Stimulated activated effector memory CD8-positive, alpha-beta T cell treated with anti-CD3 and anti-CD28 coated beads, Interleukin-12 subunit alpha, Interleukin-12 subunit beta, amount 100 ng/mL, for 72 hours (primary cell): ENCODE measurements around the gene TMEM250.

ENCODE experiments used
- ATAC-seq: fragments of 150-1000 bp; cut with Tn5 transposase; 2 replicates; pipeline ENCODE4 v1.10.0; 2021
- DNase-seq, 2 donors: peaks; one replicate each; pipeline ENCODE4 v3.0.0; 2021 to 2022; ENCODE audit warnings: low spot score in 2 of 2
- H3K27ac Mint-ChIP-seq: one replicate; pipeline ENCODE4 v1.8.0; 2022; ENCODE audit warnings: mild to moderate bottlenecking, mixed read lengths
- H3K36me3 Mint-ChIP-seq: one replicate; pipeline ENCODE4 v1.8.0; 2022; ENCODE audit warnings: mild to moderate bottlenecking, mixed read lengths
- H3K4me1 Mint-ChIP-seq: one replicate; pipeline ENCODE4 v1.8.0; 2022; ENCODE audit warnings: mixed read lengths
- H3K4me3 Mint-ChIP-seq: one replicate; pipeline ENCODE4 v1.8.0; 2022; ENCODE audit warnings: mild to moderate bottlenecking, mixed read lengths
- H3K9me3 Mint-ChIP-seq: one replicate; pipeline ENCODE4 v1.8.0; 2022; ENCODE audit warnings: mixed read lengths

The TMEM250 gene

DNA sequence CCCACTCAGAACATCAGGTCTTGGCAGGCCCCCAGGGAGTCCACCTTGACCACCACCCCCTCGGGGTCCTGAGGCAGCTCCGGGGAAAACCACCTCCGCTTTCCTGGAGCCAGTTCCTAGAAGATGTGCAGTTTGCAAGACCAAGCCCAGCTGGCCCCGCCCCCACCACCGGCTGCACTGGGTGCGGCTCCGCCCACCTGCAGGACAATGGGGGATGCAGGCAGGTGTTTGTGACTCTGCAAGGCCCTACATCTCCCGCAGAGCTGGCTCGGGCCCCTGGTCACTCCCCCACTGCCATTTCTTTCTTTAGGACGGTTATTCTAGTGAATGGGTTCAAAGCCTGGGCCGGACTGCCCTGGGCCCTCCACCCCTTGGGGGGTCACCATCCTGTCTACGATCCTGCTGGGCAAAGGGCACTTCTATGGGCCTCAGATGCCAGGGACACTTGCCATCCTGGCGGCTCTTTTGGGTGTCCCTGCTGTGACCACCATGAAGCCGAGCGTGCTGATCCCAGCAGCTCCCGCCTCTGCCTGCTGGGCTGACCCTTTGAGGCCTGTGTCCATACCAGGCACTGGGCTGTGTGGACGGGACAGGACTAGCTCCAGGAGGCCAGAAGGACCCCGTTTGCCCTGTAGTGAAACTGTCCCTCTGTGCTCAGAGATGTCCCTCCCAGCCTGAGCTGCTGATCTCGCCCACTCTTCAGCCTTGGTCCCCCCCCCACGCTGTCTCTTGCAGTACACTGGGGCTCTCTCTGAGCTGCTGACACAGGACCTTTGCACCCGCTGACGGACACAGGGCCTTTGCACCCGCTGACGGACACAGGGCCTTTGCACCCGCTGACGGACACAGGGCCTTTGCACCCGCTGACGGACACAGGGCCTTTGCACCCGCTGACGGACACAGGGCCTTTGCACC lies 17.7 kb downstream of the TMEM250 start:
- no peak for DNase-seq
- no peak for ATAC-seq
- Mint-ChIP-seq H3K4me1 (peaks cover 29% of the 10 kb centered on the region), H3K36me3 (peaks cover 3% of the 10 kb centered on the region), H3K27ac (no peak overlapping the region), H3K4me3 (no peak overlapping the region), H3K9me3 (no peaks in the 10 kb centered on the region)

GRCh38 chr9:136099542-136099941 lies 19.1 kb downstream of the TMEM250 start:
- Mint-ChIP-seq H3K27ac (peak overlapping the region; percentile 70), H3K36me3 (no peaks in the 10 kb centered on the region), H3K4me1 (peaks cover 20% of the 10 kb centered on the region), H3K9me3 (no peaks in the 10 kb centered on the region), H3K4me3 (peak overlapping the region; percentile 51)
- no peak for ATAC-seq
- no peak for DNase-seq

GRCh38 chr9:136098844-136099243 lies 19.8 kb downstream of the TMEM250 start:
- Mint-ChIP-seq H3K36me3 (peaks cover 5% of the 10 kb centered on the region), H3K4me1 (peaks cover 20% of the 10 kb centered on the region), H3K27ac (peak overlapping the region; percentile 70), H3K4me3 (peak overlapping the region; percentile 51), H3K9me3 (no peaks in the 10 kb centered on the region)
- no peak for ATAC-seq
- no peak for DNase-seq

- no peak for ATAC-seq
- no peak for DNase-seq
- peak overlapping the region; percentile 70 for H3K27ac Mint-ChIP-seq
- H3K9me3 Mint-ChIP-seq, result no peaks in the 10 kb centered on the region
- H3K4me3 Mint-ChIP-seq, result no peak overlapping the region
- peaks cover 26% of the 10 kb centered on the region for H3K4me1 Mint-ChIP-seq
- H3K36me3 Mint-ChIP-seq, result peaks cover 6% of the 10 kb centered on the region
Measured at GRCh38 chr9:136098210-136098609, 20.5 kb downstream of the TMEM250 start.

GRCh38 chr9:136096505-136097001 lies 22.1 kb downstream of the TMEM250 start:
- ATAC-seq (no peak), DNase-seq (no peak)
- H3K4me3 Mint-ChIP-seq, result peak overlapping the region; percentile 60
- H3K36me3 Mint-ChIP-seq, result peaks cover 6% of the 10 kb centered on the region
- peaks cover 42% of the 10 kb centered on the region for H3K4me1 Mint-ChIP-seq
- H3K9me3 Mint-ChIP-seq, result no peaks in the 10 kb centered on the region
- no peak overlapping the region for H3K27ac Mint-ChIP-seq

- peak in 1 of 2 donors; percentile 72 for DNase-seq
- Mint-ChIP-seq H3K4me3 (peak within 1 kb of the TSS; percentile 69), H3K9me3 (no peaks in the 10 kb centered on the region), H3K36me3 (peaks cover 6% of the 10 kb centered on the region), H3K4me1 (peaks cover 45% of the 10 kb centered on the region), H3K27ac (peak within 1 kb of the TSS; percentile 75)
- ATAC-seq, result peak; percentile 51
Measured at GRCh38 chr9:136095070-136096058, 23.3 kb downstream of the TMEM250 start, which contains the start of gene NACC2. TSS of gene NACC2 (minus strand) at chr9:136095289. CDS start at chr9:136050521, 44,768 bp downstream.

GRCh38 chr9:136093995-136094881 lies 24.4 kb downstream of the TMEM250 start:
- H3K4me1 Mint-ChIP-seq, result peaks cover 49% of the 10 kb centered on the region
- H3K27ac Mint-ChIP-seq, result peak overlapping the region; percentile 75
- ATAC-seq, result peak; percentile 78
- H3K4me3 Mint-ChIP-seq, result peak overlapping the region; percentile 69
- peaks cover 6% of the 10 kb centered on the region for H3K36me3 Mint-ChIP-seq
- DNase-seq, result peak; percentile 55 to 81
- no peaks in the 10 kb centered on the region for H3K9me3 Mint-ChIP-seq

DNA sequence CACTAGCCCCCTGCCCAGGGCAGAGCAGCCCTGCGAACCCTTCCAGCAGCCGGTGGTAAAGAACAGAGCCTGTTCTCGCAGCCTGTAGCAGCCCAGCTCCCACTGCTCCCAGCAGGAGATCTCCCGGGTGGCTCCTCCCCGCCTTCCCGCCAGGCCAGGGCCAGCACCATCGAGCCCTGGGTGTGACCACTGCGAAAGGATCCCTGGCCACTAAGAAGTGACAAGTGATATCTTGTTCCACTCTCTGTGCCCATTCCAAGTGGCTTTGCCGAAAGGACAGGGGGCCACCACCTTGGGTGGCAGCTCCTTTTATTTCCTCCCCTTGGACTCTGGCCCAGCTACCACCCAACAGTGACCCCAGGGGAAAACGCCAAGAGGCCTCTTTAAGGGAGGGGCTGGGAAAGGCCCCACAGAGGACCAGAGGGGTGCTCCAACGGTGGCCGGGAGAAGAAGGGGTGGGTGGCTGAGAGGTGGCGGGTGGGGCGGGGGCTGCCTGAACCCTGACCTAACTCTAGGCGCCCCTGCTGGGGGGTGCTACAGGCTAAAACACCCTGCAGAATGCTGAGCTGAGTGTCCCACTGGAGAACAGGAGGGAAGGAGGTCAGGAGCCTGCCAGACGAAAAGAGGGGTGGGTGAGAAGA lies 25.2 kb downstream of the TMEM250 start:
- Mint-ChIP-seq H3K36me3 (peaks cover 6% of the 10 kb centered on the region), H3K9me3 (no peaks in the 10 kb centered on the region), H3K27ac (peak overlapping the region; percentile 75), H3K4me3 (peak overlapping the region; percentile 69), H3K4me1 (peaks cover 41% of the 10 kb centered on the region)
- no peak for DNase-seq
- no peak for ATAC-seq

- Mint-ChIP-seq H3K9me3 (no peaks in the 10 kb centered on the region), H3K27ac (peak overlapping the region; percentile 85), H3K4me1 (peaks cover 37% of the 10 kb centered on the region), H3K4me3 (peak overlapping the region; percentile 69), H3K36me3 (peaks cover 6% of the 10 kb centered on the region)
- DNase-seq (no peak), ATAC-seq (no peak)
Measured at GRCh38 chr9:136092741-136093140, 25.9 kb downstream of the TMEM250 start.

GRCh38 chr9:136092353-136092650 lies 26.4 kb downstream of the TMEM250 start:
- Mint-ChIP-seq H3K9me3 (no peaks in the 10 kb centered on the region), H3K4me1 (peaks cover 37% of the 10 kb centered on the region), H3K4me3 (no peak overlapping the region), H3K27ac (peak overlapping the region; percentile 85), H3K36me3 (peaks cover 6% of the 10 kb centered on the region)
- no peak for ATAC-seq
- no peak for DNase-seq

- Mint-ChIP-seq H3K4me1 (peaks cover 40% of the 10 kb centered on the region), H3K9me3 (no peaks in the 10 kb centered on the region), H3K27ac (peak overlapping the region; percentile 85), H3K36me3 (peaks cover 6% of the 10 kb centered on the region), H3K4me3 (no peak overlapping the region)
- ATAC-seq (no peak), DNase-seq (no peak)
Measured at GRCh38 chr9:136091582-136092352, 26.9 kb downstream of the TMEM250 start.

- DNase-seq (no peak), ATAC-seq (no peak)
- Mint-ChIP-seq H3K4me1 (peaks cover 37% of the 10 kb centered on the region), H3K4me3 (no peak overlapping the region), H3K36me3 (peaks cover 6% of the 10 kb centered on the region), H3K27ac (peak overlapping the region; percentile 85), H3K9me3 (no peaks in the 10 kb centered on the region)
Measured at GRCh38 chr9:136090768-136091581, 27.7 kb downstream of the TMEM250 start.
